ENCODE results near the gene ITGA2B. TPM values are rescaled to one million over a fixed set of nuclear protein-coding genes. Genes with fewer than 3 reads are reported as not detected.

ITGA2B gene
- polyA plus RNA-seq, 1 experiment: 0.15 TPM

DNA sequence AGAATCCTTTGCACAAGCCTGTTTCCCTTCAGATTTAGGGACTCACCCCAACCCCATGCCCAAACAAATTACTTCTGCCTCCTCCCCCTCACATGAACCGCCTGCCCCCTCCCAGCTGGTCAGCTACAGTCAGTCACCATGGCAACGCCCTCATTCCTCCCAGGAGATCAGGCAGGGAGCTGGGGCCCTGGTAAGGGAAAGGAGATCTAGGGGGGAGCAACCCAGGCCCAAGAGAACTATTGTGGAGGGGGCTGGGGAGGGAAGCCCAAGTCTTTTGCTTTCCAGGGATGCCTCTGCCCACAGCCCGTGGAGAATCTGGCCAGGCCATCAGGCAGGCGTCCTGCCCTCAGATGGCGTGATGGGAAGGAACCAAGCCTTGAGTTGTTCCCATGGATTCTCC lies 28.6 kb downstream of the ITGA2B start:
- Histone ChIP-seq H3K9me3 (ENCODE audit: control insufficient read depth, insufficient read depth, low read length) (no peaks in the 10 kb centered on the region), H3K27ac (ENCODE audit: low read depth, low read length) (no peak overlapping the region), H3K27me3 (ENCODE audit: control insufficient read depth, insufficient read depth, low read length) (peaks cover 7% of the 10 kb centered on the region), H3K4me3 (ENCODE audit: low read depth, low read length) (peak overlapping the region; percentile 20; the same call in 1 of the 2 replicates)
- CTCF ChIA-PET: no interaction called here
- POLR2A ChIA-PET: interaction anchor here (2.5 kb wide), 1 partner anchor 16 kb away, joined by 10 read pairs; the partner anchor contains the start of gene GRN
- TF ChIP-seq, protein P1, sequence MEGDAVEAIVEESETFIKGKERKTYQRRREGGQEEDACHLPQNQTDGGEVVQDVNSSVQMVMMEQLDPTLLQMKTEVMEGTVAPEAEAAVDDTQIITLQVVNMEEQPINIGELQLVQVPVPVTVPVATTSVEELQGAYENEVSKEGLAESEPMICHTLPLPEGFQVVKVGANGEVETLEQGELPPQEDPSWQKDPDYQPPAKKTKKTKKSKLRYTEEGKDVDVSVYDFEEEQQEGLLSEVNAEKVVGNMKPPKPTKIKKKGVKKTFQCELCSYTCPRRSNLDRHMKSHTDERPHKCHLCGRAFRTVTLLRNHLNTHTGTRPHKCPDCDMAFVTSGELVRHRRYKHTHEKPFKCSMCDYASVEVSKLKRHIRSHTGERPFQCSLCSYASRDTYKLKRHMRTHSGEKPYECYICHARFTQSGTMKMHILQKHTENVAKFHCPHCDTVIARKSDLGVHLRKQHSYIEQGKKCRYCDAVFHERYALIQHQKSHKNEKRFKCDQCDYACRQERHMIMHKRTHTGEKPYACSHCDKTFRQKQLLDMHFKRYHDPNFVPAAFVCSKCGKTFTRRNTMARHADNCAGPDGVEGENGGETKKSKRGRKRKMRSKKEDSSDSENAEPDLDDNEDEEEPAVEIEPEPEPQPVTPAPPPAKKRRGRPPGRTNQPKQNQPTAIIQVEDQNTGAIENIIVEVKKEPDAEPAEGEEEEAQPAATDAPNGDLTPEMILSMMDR (IDR thresholded peaks at IDR 0.05; ENCODE audit: low read depth, low read length): no peak
- DNase-seq (ENCODE audit: low read depth, low spot score): peak; percentile 32

DNA sequence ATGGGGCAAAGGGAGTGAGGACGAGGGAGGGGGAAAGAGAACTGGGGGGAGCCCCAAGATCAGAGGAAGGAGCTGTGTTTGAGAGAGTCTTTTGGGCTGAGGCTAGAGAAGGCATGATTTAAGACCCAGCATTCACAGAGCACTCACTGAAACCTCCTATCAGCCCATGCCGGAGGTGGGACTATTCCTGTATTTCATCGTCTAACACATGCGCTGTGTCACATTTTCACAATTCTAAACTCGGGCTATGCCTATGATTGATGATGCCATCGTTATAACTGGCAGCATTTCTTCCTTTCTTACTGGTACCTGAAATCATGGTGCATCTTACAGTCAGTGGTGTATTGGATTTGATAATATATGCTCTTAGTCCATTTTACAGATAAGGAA lies 29.3 kb downstream of the ITGA2B start:
- no peak overlapping the region for H3K27ac ChIP-seq (ENCODE audit: low read depth, low read length)
- POLR2A ChIA-PET: interaction anchor here (2.5 kb wide), 1 partner anchor 15 kb away, joined by 10 read pairs; the partner anchor contains the start of gene GRN
- no peak for DNase-seq (ENCODE audit: low read depth, low spot score)
- TF ChIP-seq, protein P1 (IDR thresholded peaks at IDR 0.05; ENCODE audit: low read depth, low read length): no peak
- H3K9me3 ChIP-seq (ENCODE audit: control insufficient read depth, insufficient read depth, low read length): no peaks in the 10 kb centered on the region; the same call in 1 of the 2 replicates
- peaks cover 2% of the 10 kb centered on the region for H3K27me3 ChIP-seq (ENCODE audit: control insufficient read depth, insufficient read depth, low read length)
- H3K4me3 ChIP-seq (ENCODE audit: low read depth, low read length): no peak overlapping the region
- CTCF ChIA-PET: interaction anchor here (0.6 to 1.3 kb wide), 3 partner anchors 9 to 150 kb away, joined by 3 to 6 read pairs (median 3); partner anchors contain the start of gene GRN

GRCh38 chr17:44359458-44360143 lies 29.8 kb downstream of the ITGA2B start:
- H3K27ac ChIP-seq (ENCODE audit: low read depth, low read length): no peak overlapping the region

DNA sequence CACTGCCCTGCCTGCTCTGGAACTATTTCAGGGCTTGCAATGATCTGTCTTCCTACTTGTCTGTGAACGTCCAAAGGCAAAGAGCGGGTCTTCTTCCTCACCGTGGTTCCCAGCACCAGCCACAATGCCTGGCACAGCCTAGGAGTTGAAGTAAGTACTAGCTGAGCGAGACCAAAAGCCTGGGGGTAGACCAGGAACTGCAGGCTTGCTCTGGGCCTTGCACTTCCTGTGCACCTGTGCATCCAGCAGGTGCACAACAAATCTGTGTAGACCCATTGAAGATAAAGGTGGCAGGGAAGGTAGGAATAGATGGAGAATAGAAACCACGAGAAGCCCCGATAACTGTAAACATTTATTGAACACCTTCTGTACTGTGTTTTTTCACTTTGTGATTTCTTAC lies 30.4 kb downstream of the ITGA2B start:
- CTCF ChIA-PET: interaction anchor here (1.0 kb wide), 1 partner anchor 8 kb away, joined by 3 read pairs; no protein-coding TSS in a partner anchor
- Histone ChIP-seq H3K9me3 (ENCODE audit: control insufficient read depth, insufficient read depth, low read length) (no peaks in the 10 kb centered on the region; the same call in 1 of the 2 replicates), H3K4me3 (ENCODE audit: low read depth, low read length) (no peak overlapping the region), H3K27ac (ENCODE audit: low read depth, low read length) (no peak overlapping the region), H3K27me3 (ENCODE audit: control insufficient read depth, insufficient read depth, low read length) (no peaks in the 10 kb centered on the region)
- TF ChIP-seq, protein P1 (IDR thresholded peaks at IDR 0.05; ENCODE audit: low read depth, low read length): no peak
- DNase-seq (ENCODE audit: low read depth, low spot score): no peak
- POLR2A ChIA-PET: no interaction called here

More at GRCh38 chr17:44359458-44360143, 29.8 kb downstream of the ITGA2B start:
- no peaks in the 10 kb centered on the region for H3K27me3 ChIP-seq (ENCODE audit: control insufficient read depth, insufficient read depth, low read length)
- CTCF ChIA-PET: interaction anchor here (0.6 to 1.3 kb wide), 3 partner anchors 8 to 150 kb away, joined by 3 to 6 read pairs (median 3); partner anchors contain the start of gene GRN
- TF ChIP-seq, protein P1 (IDR thresholded peaks at IDR 0.05; ENCODE audit: low read depth, low read length): no peak
- DNase-seq (ENCODE audit: low read depth, low spot score): no peak
- H3K9me3 ChIP-seq (ENCODE audit: control insufficient read depth, insufficient read depth, low read length): no peaks in the 10 kb centered on the region; the same call in 1 of the 2 replicates
- POLR2A ChIA-PET: no interaction called here
- H3K4me3 ChIP-seq (ENCODE audit: low read depth, low read length): no peak overlapping the region

- no peak overlapping the region for H3K27ac ChIP-seq (ENCODE audit: low read depth, low read length)
- DNase-seq (ENCODE audit: low read depth, low spot score): no peak
- TF ChIP-seq, protein P1 (IDR thresholded peaks at IDR 0.05; ENCODE audit: low read depth, low read length): no peak
- no peaks in the 10 kb centered on the region for H3K27me3 ChIP-seq (ENCODE audit: control insufficient read depth, insufficient read depth, low read length)
- no peak overlapping the region for H3K4me3 ChIP-seq (ENCODE audit: low read depth, low read length)
- ChIA-PET POLR2A (no interaction called here), CTCF (interaction anchor here (0.7 kb wide), 1 partner anchor 148 kb away, joined by 3 read pairs; no protein-coding TSS in a partner anchor)
- H3K9me3 ChIP-seq (ENCODE audit: control insufficient read depth, insufficient read depth, low read length): no peaks in the 10 kb centered on the region; the same call in 1 of the 2 replicates
Measured at GRCh38 chr17:44358066-44358465, 31.4 kb downstream of the ITGA2B start.
